ENCODE measurements around the gene MSI1.

MSI1 gene

DNA sequence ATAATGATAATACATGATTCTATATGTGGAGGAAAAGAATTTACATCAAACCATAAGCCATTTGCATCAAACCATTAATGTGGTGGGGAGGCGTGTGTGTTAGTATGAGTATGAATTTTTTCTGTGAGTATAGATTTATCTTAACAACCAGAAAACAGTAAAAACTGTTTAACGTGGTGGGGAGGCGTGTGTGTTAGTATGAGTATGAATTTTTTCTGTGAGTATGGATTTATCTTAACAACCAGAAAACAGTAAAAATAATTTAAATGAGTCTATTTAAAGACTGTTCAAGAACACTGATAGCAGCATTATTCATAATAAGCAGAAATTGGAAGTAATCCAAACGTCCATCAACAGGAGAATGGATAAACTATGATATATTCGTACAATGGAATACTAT lies 9.1 kb upstream of the MSI1 start:
- DNase-seq (ENCODE audit: extremely low spot score, insufficient read length, low read depth): no peak
- FAIRE-seq: no peak

DNA sequence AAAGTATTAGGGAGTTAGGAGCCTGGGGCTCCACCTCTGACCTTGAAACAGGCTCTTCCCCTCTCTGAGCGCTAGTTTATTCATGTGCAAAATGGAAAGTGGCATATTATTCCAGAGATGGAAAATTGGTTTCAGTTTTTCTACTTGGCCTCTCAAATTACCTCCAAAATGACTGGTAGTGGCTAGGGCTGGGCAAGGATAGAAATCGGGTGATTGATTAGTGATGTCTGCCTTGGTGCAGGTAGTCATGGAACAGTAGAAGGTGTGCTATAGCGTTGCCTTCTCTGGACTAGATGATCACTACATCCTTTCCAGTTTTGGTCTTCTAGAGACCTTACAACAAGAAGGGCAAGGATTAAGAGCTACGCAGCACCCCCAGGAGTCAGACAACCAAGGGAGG lies 8.6 kb upstream of the MSI1 start:
- FAIRE-seq (no peak), DNase-seq (ENCODE audit: extremely low spot score, insufficient read length, low read depth) (no peak)

DNA sequence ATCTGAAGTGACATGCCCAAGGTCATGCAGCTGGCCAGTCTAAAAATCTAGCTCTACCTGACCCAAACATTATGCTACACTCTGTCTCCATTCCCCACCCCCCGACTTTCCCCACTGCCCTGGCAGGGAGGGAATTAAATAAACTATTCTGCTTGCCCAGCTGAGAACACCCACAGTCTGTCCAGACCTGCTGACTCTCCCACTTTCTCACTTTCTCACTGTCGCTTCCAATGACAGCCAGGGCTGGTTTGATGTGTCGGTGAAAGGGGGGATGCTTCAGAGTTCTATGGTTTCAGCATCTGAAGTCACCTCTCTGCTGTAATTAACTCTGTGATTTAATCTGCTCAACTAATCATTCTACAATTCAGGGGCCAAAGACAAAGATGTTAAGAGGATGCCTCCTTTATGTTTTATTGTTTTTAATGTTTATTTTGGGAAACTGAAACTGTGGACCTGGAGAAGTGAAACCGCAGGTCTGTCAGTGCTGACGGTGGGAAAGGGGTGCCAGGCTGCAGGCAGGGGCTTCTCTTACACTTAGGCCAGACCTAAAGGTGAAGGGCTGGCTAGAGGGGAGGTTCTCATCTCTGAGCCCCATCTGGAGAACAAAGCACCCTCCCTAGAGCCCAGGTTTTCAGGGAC lies 8.1 kb upstream of the MSI1 start:
- no peak for DNase-seq (ENCODE audit: extremely low spot score, insufficient read length, low read depth)
- no peak for FAIRE-seq

DNA sequence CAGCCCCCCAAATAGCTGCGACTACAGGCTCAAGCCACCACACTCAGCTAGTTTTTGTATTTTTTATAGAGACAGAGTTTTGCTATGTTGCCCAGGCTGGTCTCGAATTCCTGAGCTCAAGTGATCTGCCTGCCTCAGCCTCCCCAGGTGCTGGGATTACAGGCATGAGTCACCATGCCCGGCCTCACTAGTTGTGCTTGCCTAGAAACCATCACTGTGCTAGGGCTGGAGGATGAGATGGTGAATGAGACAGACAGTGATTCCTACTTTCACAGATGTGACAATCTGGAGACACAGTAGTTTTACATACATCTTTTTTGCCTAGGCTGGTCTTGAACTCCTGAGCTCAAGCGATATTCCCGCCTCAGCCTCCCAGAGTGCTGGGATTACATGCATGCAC lies 7.5 kb upstream of the MSI1 start:
- DNase-seq (ENCODE audit: extremely low spot score, insufficient read length, low read depth) (no peak), FAIRE-seq (no peak)

DNA sequence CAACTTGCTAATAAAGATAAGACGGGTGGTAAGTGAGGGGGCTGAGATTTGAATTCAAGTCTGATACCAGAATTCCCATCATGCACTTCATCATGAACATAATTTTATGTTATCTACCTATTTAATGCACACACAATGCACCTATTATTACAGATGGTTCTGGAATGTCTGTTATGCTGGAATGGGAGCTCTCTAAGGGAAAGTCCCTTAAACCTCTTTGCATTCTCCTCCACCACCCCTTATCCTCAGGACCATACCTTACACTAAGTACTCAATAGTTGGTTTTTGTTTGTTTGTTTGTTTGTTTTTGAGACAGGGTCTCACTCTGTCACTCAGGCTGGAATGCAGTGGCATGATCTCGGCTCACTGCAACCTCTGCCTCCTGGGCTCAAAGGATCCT lies 7.0 kb upstream of the MSI1 start:
- FAIRE-seq: no peak

DNA sequence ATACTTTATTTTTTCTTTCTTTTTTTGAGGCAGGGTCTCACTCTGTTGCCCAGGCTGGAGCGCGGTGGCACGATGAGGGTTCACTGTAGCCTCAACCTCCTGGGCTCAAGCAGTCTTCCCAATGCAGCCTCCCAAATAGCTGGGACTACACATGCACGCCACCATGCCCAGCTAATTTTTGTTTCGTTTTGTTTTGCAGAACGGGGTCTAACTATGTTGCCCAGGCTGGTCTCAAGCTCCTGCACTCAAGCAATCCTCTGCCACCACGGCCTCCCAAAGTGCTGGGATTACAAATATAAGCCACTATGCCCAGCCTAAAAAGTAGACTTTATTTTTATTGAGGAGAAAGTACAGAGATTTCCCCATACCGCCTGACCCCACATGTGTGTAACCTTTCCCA lies 4.7 kb upstream of the MSI1 start:
- FAIRE-seq (no peak), DNase-seq (ENCODE audit: extremely low spot score, insufficient read length, low read depth) (no peak)

More for the DNA sequence above, 7.0 kb upstream of the MSI1 start:
- DNase-seq (ENCODE audit: extremely low spot score, insufficient read length, low read depth): no peak

DNA sequence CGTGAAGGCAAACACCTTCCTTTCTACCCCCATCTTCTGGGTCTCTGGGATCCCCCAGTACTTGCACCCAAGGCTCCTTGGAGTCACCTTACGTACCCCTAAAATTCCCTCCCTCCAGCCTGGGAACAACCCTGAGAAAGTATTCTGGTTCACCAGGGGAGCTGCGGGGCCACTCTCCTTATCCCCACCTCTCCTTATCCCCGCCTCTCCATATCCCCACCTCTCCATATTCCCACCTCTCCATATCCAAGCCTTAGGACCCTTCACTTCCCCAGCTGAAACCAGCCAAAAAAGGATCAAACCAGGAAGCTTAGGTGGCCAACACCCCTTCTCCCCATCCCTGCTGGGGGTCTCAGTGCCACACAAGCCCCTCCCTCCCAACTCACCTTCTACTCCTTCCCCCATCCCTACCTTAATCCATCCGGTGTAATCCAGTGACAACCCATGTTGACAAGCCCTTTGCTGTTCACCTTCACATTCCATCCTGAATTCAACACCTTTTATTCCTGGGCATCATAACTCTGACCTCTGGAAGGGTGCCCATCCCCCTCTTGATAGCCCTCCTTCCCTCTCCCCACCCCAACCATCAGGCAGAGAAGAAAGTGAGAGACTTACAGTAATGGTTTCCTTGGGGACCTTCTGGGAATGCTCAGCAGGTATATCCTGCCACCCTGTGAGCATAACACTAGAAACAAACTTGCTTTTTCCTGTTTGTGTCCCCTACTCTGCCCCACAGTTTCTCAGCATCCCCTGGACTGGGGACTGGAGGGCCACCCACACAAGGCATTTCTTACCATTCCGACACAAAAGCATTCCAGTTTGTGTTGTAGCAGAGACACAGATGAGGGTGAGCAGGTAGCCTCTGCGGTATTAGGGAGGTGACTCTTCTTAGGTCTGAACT lies 1.6 kb upstream of the MSI1 start:
- DNase-seq (ENCODE audit: extremely low spot score, insufficient read length, low read depth) (no peak), FAIRE-seq (no peak)

DNA sequence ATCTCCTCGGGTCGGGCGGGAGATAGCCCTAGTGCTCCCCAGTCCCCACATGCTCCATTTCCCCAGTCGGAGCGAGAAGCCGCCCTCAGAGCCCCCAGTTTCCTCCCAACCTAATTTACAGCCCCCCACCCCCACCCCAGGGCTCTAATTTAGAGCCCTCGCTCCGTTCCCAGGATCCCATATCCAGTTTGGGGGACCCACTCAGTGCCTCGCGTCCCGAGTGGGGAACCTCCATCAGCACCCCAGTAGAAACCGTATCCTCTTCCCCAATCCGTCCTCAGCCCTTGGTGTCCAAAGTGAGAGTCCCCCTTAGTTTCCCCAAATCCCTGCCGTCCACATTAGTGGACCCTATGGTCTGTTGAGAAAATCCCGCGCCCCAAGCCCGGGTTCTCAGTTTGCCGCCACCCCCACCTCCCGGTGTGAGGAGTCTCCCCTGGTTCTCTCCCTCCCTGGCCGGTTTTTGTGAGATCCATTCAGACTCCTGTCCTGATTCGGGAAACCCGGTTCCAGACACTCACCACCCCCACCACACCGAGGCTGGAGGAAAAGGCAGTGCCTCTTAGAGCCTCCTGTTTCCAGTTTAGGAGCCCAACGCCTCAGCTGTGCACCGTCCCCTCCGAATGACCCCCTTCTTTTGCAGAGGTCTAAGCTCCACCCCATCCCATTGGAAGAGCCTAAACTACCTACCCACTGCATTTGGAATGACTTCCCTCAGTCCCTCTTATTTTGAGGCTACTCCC lies 809 bp upstream of the MSI1 start:
- DNase-seq (ENCODE audit: extremely low spot score, insufficient read length, low read depth) (no peak), FAIRE-seq (no peak)

DNA sequence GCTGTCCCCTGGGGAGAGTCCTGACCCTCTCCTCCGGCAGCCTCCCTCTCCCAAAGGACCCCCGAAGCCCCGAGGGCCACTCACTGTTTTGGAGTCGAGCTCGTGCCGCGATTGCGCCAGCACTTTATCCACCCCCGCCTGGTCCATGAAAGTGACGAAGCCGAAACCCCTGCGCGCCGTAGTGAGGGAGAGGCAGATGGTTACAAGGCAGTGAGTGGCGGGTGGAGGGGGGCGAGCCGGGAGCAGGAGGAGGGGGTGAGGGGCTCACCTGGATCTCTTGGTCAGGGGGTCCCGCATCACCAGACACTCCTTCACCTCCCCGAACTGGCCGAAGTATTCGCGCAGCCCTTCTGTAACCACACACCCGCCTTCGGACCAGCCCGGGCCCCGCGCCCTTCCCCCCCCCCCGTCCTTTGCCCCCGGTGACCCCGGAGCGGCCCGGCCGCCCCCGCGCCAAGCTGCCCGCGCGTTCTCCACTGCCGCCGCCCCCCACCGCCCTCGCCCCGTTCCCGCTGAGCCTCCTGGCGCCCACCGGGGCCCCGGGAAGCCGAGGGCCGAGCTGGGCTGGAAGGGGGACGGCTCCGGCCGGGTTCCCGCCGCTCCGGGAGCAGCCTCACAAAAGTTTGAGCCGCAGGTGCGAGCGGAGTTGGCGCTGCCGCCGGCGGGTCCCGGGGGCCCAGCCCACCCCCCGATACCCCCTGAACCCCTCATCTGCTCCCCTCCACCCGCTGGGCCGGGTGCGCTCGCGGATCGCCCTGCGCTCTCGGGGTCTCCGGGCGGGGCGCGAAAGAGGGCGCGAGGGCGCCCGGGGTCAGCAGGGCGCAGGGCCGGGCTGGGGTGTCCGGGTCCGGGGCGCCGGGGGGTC lies 808 bp downstream of the MSI1 start:
- DNase-seq (ENCODE audit: extremely low spot score, insufficient read length, low read depth): no peak
- no peak for FAIRE-seq

DNA sequence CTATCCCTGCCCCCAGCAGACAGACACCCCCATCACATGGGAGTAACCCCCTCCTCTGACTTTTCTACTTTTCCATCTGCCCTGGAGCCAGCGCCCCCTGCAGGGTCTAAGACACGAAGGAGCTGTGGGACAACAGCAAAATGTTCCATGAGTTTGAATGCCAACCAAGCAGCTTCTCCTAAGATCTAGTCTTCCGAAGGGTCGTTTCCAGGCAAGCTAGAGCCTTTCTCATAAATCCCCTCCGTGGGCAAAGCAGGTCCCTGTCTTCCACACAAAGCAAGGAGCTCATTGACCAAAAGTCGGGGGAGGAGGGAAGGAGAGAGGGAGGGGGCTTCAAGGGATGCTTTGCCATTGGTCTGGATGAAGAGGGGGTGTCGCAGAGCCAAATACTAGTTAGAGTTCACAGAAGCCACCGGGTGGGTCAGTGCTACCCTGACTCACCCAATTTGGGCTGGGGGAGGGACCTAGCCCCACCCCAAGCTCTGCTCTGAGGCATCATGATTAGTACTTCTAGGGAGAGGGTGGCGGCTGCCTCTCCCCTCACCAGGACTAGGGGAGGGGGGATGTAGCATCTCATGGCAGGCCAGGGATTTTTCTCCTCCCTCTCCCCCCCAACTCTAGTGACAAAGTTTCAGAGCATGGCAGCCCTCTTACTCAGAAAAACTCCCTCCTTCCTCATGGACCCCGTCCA lies 1.6 kb downstream of the MSI1 start:
- FAIRE-seq (no peak), DNase-seq (ENCODE audit: extremely low spot score, insufficient read length, low read depth) (no peak)

DNA sequence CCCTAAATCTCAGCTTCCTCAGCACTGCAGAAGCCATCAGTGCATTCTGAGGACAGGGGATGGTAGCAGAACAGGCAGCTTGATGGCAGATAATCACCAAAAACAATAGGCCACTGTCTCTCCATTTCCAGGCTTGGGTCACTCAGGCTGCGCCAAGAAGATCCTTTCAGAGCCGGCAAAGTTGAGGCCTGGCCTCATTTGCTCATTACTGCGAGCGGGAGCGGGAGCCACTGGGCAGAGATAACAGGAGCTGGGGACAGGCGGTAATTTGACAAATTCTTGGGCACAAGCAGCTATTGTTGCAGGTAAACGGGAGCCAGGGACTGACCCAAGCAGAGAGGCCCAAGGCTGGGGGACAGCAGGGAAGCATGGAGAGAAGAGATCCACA lies 2.1 kb downstream of the MSI1 start:
- DNase-seq (ENCODE audit: extremely low spot score, insufficient read length, low read depth): no peak
- FAIRE-seq: no peak

DNA sequence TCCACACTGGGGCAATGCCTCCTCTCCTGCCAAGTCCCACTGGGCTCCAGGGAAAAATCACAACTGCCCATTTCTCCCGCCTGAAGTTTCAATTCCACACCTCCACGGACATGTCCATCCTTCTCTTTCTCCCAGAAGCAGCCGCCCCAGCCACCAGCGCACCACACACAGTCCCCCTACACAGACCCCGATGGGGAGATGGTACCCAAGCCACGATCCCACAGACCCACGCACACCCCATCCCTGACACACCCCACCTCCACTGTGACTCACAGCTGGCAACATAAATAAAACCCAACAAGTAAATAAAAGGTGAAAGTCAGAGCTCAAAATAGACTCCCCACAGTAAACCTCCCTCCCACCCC lies 2.6 kb downstream of the MSI1 start:
- FAIRE-seq (no peak), DNase-seq (ENCODE audit: extremely low spot score, insufficient read length, low read depth) (no peak)

DNA sequence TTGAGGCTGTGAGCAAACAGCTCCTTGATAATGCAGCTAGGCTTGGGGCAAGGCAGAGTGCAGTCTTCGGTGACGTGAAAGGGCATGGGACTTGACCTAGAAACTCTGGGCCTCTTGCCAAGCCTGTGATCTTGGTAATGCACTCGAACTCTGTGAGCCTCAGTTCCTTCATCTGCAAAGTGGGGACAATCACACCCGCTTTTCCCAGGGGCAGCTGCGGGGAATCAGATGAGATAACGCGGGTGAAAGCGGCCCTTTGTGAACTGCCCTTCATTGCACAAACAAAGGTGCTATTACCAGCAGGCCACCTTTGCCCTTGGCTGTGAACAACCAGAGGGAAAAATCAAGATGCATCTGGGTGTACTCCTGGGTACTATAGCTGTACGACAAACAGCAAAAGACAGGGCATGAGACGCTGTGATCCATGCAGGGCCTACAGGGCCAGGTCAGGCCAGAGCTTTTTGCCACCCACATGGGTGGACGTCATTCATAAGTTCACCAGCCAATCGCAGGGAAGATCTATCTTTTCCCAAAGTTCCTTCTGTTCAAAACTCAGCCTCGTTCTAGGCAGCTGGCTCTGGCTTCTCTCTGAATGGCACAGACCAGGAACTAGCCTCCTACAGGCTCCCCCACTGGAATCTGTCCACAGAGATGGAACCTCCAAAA lies 3.2 kb downstream of the MSI1 start:
- FAIRE-seq (no peak), DNase-seq (ENCODE audit: extremely low spot score, insufficient read length, low read depth) (no peak)

DNA sequence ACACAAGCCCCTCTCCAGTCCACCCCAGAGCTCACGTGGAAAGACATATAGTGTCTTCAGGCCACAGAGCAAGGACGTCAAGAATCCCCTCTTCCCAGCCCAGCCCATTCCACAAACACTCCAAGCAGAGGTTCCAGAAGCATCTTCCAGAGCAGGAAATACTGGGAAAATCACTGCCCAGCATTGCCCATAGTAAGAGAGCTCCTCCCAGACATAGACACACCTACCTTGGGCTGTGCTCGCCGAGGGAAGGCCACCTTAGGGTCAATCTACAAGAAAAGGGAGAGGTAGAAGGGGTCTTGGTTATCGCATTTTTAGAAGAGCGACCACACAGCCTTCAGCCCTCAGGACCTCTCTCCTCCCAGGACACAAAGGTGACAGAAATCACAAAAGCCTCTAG lies 4.5 kb downstream of the MSI1 start:
- DNase-seq (ENCODE audit: extremely low spot score, insufficient read length, low read depth) (no peak), FAIRE-seq (no peak)

DNA sequence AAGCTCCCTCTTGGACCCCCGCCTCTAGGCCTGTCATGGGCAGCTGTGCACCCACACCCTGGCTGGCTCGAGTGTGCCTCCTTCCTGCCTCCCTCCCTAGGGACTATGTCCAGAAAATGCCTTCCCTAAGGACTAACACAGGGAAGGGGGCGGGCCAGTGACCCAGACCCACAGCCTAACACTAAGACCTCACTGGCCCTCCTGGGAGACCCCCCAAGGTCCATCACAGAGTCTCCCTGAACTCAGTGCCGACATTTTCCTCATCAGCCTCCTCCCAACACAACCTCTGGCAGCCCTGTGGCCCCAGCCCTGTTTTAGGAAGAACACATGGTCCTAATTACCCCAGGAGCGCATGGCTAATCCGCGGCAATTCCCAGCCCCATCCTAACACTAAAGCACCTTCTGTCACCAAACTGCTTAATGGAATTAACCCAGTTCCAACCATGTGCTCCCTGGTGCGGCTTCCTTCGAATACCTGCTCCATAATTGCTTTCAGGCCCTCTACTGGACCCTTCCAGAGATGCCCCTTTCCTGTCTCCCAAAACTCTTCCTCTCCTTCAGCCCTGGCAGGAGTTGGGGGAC lies 5.6 kb downstream of the MSI1 start:
- no peak for DNase-seq (ENCODE audit: extremely low spot score, insufficient read length, low read depth)
- no peak for FAIRE-seq

DNA sequence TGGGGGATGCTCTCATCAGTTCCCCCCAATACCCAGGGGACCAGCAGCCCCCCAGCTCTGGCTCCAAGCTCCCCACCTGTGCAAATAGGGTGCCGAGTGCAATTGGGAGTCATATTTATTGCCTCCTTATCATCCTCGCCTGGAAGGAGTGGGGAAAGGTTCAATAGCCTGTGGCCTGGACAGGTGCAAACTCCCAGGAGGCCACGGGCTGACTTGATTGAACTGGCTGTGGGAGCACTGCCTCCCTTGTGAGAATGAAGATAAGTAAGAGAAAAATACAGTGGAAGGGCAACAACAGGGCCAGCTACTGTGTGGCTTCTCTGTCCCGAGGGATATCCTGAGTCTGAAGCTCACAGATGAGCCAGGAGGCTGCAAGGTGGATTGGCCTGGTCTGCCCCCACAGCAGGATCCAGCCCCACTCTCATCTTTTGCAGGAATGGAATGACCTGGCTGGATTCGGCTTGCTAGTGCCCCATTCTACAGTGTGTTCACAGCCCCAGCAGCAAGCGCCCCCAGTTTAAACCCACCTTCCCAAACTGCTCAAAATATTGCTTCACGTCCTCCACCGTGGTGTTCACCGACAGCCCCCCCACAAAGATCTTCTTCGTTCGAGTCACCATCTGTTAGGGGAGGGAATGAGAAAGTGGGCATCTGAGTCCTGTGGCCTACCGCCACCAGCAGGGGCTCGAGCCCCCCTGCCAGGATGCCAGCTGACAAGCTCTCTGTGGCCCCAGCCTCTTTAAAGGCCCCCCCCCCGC lies 6.3 kb downstream of the MSI1 start:
- no peak for FAIRE-seq
- DNase-seq (ENCODE audit: extremely low spot score, insufficient read length, low read depth): no peak

DNA sequence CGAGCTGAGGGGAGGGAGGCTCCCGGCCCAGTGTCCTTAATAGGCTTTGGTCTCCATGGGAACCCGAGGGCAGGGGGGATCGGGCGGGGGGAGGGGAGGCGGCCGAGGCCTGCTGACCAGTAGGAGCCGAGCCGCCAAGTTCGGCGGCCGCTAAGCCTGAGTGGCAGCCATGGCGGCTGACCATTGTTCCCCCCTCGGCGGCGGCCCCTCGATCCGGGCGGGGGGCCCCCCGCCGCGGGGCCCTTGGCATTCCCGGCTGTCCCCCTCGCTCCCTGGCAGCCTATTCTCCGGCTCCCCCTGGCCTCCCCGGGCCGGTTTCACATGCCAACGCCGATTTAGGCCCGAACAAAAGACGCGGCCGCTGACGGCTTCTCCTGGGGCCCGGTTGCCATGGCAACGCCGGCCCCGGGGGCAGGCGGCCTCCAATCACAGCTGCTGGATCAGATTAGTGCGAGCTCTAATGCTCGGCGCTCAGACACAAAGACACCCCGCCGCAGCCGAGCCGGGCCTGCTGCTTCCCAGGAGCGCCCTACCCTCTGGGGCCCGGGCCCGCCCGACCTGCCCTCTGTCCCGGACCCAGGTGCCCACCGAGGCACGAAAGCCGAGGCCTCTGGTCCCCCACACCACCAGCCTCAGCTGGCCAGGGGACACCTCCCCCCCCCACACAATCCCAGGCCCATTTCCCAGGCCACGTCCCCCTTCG lies 7.3 kb downstream of the MSI1 start:
- DNase-seq (ENCODE audit: extremely low spot score, insufficient read length, low read depth): no peak
- no peak for FAIRE-seq

DNA sequence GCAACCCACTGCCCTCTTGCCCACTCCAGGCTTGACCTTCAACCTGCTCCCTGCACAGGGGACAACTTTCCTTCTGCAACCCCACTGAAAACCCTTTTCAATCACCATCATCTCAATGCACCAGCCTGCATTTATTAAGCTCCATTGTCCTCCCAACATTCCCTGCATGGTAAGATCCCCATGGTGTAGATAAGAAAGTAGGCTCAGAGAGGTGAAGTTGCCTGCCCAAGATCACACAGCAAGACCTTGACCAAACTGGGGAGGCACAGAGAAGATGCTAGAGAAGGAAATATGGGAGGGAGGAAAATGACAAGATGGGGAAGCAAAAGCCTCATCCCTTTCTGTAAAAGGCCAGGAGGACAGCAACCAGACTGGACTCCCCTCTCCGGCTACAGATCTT lies 9.8 kb downstream of the MSI1 start:
- no peak for FAIRE-seq
- DNase-seq (ENCODE audit: extremely low spot score, insufficient read length, low read depth): no peak
